NCI-H1436 (cell line): Measurements from ENCODE around the gene SERTAD1.
"Not testable (repeated sequence)": the region's sequence is repeated elsewhere in the genome, so short reads cannot be mapped to it uniquely, and the experiment has no call there.

Experiments used
- DNase-seq: peaks from one replicate; lab custom pipeline; 2025; lab: John Stamatoyannopoulos, UW

The SERTAD1 gene

DNA sequence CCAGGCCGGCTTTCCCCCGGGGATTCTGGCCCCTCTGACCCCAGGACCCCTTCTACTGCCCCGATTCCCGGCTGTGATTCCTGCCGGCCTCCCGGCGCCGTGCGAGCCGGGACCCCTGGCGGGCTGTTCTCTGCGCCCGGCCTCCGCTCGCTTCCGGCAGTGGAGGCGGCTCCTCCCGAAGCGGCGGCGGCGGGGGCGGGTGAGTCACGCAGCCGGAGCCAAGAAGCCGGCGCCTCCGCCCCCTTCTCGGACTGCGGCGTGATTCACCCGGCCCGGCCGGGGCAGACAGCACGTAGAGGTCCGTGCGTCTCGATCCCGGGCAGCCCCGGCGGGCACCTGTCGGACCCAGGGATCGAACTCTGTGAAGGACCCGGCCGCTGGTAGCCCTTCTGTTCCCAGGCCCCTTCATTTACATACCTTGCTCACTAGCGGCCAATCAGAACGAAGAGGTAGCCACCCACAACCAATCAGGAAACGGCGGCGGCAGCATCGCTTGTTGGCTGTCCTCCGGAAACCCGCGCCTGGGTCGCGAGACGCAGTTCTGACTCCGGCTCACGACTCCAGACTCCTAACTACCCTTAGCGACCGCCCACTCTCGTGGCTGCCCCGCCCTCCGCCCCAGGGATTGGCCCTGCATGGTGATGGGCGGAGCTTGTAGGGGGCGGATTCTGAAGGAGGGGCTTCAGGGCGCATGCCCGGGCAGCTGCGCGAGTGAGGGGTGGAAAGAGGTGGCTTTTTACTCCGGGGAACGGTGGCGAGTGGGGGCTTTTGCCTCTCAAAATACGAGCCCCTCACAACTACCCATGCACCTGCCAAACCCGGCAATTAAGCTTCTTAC is at the start of gene SERTAD1:
TSS of gene SERTAD1 (minus strand) at position 543 of the 838 bp plus-strand sequence. CDS start 2,446 bp downstream, outside the sequence.
- peak; percentile 98 for DNase-seq

DNA sequence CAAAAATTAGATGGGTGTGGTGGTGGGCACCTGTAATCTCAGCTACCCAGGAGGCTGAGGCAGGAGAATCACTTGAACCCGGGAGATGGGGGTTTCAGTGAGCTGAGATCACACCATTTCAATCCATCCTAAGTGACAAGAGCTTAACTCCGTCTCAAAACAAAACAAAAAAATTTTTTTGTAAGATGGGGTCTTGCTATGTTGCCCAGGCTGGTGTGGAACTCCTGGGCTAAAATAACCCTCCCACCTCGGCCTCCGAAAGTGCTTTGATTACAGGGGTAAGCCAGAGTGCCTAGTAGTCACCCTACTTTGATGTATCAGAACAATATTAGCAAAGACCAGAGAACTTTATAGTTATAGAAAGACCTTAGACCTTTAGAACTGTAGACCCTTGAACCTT is 48.9 kb upstream of the SERTAD1 start:
- no peak for DNase-seq

- no peak for DNase-seq
Measured at GRCh38 chr19:40472516-40472915, 46.7 kb upstream of the SERTAD1 start.

- DNase-seq: no peak
Measured at GRCh38 chr19:40471111-40471510, 45.3 kb upstream of the SERTAD1 start.

GRCh38 chr19:40469011-40469410 is 43.2 kb upstream of the SERTAD1 start:
- no peak for DNase-seq

DNA sequence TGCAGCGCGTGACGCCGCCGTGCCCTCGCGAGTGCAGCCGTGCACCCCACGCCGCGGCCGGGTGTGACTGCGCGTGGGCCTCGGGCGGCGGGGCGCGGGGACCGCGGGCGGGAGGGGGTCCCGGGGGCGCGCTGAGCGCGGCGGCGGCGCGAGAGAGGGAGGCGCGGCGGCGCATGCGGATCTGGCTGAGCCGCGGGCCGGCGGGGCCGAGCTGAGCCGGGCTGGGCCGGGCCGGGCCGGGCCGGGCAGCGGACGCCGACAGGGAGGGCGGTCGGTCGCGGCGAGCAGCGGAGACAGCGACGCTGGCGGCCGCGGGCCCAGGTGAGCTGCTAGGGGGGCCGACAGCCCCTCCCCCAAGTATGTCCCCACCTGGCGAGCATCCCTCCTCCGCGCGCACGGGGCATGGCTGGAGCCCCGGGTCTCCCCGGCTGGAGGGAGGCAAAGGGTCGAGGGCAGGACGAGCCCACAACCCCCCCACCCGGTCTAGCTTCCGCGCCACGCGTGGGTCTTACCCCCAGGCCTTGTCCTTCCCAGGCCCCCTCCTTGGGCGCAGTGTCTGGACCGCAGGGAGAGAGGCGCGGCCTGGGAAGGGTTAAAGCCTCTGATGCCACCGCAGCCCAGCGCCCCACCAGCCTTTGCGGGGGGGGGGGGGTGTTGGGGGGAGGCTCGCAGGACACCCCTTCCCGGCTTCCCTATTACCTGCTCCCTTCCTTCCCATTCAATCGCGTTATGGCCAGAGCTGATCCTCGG is 41.4 kb upstream of the SERTAD1 start, which contains the start of gene SPTBN4:
TSS of gene SPTBN4 (plus strand) at position 17 of the 750 bp plus-strand sequence. CDS start 5,621 bp downstream, outside the sequence.
- no peak for DNase-seq

DNA sequence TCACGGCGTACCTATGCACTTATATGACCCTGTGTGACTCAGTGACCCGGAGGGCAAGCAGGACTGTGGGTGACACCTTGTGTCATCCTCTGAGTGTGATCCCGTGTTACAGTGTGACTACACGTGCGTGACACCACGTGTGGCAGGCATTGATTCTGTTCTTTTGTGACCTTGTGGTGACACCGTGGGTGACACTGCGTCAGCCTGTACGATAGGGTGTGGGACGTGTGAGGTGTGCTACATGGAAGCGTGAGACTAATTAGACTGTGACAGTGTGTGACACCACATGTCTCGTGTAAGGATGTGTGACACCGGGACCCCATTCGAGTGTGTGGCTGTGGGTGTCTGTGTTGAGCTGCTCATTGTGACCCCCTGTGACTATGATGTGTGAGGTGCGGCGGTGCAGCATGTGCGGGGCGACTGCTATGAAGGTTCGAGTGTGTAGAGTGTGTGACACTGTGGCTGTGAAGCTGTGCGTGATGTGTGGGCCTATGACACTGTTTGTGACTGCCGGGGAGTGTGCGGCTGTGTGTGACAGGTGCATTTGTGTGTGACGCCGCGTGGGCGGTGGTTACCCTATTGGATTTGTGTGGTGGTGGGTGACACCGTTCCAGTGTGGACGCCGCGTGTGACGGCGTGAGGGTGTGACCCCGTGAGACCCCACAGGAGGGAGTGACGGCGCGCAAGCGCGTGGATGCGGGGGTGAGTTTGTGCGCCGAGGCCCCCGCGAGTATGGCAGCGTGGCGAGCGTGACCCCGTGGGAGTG is 40.6 kb upstream of the SERTAD1 start:
- DNase-seq: no peak

- peak; percentile 96 for DNase-seq
Measured at GRCh38 chr19:40465557-40466218, 39.9 kb upstream of the SERTAD1 start, which contains the start of gene BLVRB. Gene BLVRB, minus strand, starts transcription at chr19:40465745. Its CDS starts 57 bp downstream, at chr19:40465688.

GRCh38 chr19:40465025-40465556 is 39.3 kb upstream of the SERTAD1 start:
- DNase-seq: no peak

DNA sequence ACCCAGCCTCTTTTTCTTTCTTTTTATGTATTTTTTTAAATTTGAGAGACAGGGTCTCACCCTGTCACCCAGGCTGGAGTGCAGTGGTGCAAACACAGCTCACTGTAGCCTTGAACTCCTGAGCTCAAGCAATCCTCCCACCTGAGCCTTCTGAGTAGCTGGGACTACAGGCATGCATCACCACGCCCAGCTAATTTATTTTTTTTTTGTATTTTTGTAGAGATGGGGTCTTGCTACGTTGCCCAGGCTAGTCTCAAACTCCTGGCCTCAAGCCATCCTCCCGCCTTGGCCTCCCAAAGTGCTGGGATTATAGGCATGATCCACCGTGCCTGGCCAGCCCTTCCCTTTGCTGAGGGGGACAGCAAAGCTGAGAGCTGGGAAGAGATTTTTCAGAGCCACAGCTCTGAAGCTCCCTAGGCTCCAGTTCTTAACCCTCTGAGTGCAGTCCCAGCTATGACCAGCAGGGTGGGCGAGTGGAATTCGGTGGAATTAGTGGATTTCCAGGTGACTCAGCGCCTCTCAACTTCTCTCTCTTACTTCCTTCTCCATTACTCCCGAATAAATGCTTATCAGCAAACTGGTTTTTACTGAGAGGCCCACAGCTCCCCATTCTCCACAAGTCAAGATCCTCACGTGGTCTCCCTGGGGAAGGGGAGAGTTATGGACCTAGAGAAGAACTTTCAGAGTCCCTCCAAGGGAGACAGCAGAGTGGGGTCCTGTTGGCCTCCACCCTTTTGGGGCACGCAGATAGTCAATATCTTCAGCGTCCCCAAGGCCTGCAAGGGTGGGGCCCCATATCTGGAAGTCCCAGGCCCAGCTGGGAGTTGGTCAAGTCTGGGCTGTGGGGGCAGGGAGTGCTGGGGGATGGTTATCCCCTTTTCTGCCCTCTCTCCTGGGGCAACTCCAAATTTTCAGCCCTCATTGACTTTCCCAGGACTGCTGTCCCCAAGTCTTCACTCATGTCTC is 38.5 kb upstream of the SERTAD1 start:
- peak; percentile 44 for DNase-seq

GRCh38 chr19:40463587-40464037 is 37.8 kb upstream of the SERTAD1 start:
- DNase-seq: not testable (repeated sequence)

DNA sequence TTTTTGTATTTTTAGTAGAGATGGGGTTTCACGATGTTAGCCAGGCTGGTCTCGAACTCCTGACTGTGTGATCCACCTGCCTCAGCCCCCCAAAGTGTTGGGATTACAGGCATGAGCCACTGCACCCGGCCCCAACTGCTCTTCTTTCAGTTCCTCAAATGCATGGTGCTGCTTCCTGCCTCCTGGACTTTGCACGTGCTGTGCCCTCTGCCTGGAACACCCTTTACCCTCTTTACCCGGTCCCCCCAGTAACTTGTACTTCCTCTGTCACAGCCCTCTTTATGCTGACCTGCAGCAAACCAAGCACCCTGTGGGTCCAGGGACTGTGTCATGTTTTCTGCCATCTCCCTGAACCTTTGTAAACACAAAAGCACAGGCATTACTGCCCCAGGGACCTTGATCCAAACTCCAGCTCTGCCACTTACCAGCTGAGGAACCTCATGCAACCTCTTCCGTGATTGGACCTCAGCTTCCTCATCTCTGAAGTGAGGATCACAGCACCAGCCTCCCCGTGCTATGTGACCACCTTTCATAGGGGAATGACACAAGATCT is 36.0 kb upstream of the SERTAD1 start:
- DNase-seq: no peak

DNA sequence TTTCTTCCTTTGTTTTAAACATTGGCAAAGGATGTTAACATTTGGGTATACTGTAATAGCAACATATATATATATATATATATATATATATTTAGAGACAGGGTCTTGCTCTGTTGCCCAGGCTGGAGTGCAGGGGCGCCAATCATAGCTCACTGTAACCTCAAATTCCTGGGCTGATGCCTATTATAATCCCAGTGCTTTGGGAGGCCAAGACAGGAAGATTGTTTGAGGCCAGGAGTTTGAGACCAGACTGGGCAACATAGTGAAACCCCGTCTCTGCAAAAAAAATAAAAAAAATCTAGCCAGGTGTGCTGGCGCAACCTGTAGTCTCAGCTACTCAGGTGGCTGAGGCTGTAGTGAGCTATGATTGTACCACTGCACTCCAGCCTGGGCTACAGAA is 34.4 kb upstream of the SERTAD1 start:
- DNase-seq: no peak

DNA sequence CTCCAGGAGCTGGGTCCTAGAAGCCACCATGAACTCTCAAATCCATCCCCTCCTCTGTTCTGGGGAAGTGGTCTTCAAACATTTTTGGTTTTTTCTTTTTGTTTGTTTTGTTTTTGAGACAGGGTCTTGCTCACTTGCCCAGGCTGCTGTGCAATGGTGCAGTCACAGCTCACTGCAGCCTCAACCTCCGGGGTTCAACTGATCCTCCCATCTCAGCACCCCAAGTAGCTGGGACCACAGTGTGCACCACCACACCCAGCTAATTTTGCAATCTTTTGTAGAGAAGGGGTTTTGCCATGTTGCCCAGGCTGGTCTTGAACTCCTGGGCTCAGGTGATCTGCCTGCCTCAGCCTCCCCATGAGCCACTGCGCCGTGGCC is 32.8 kb upstream of the SERTAD1 start:
- no peak for DNase-seq

- no peak for DNase-seq
Measured at GRCh38 chr19:40457953-40458596, 32.3 kb upstream of the SERTAD1 start.

- no peak for DNase-seq
Measured at GRCh38 chr19:40457048-40457447, 31.3 kb upstream of the SERTAD1 start.

DNA sequence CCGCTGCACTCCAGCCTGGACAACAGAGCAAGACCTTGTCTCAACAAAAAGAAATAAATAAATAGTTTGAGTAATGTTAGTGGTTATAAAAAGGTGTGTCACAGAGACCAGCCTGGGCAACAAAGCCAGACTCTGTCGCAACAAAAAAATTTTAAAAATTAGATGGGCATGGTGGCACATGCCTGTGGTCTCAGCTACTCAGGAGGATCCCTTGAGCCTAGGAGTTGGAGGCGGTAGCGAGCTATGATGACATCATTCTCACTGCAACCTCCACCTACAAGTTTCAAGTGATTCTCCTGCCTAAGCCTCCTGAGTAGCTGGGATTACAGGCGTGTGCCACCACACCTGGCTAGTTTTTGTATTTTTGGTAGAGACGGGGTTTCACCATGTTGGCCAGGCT is 28.2 kb upstream of the SERTAD1 start:
- DNase-seq: not testable (repeated sequence)

DNA sequence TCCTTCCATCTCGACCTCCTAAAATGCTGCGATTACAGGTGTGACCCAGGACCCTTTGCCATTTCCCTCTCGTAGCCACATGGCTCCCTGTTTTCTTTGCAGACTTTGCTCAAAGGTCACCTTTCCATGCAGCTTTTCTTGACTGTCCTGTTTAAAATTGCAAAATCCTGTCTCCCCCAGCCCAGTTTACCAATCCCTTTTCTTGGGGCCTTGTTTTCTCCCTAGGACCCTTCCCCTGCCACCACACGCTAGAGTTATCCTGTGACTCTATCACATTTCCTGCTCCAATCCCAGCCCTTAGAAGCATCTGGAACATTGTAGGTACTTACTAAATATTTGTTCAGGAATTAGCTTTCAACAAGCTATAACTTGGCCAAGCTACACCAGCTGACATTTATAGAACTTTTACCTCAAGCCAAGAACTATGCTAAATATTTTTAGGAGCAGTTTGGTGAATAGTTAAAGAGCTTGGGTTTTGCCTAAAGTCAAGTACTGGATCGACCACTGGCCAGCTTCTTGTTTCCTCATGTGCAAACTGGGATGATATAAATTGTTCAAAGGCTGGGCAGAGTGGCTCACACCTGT is 27.5 kb upstream of the SERTAD1 start:
- no peak for DNase-seq

DNA sequence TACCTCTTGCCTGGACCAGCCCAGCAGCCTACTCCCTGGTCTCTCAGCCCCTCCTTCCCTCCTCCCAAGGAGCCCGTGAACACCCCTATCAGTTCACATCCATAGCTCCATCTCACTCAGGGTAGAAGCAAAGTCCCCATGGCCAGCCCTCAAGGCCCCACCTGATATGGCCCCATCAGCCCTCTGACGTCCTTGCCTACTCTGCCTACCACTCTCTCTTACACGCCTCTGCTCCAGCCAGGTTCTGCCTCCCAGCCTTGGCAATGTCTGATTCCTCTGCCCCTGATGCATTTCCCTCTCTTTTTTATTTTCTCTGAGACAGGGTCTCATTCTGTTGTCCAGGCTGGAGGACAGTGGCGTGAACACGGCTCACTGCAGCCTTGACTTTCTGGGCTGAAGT is 26.2 kb upstream of the SERTAD1 start:
- no peak for DNase-seq
